Upper lobe of left lung (tissue), 4 donors: ENCODE data around the gene HGS.

Experiments
- CTCF ChIP-seq, 6 experiments: fragments of 450-650 bp in 4 of 6; fragments of 200-600 bp in 2 of 6; sonication (generic) in 2 of 6; IDR thresholded peaks; one replicate each; pipeline ENCODE4 v1.5.1; 2016 to 2019; ENCODE audit warnings: antibody characterized with exemption in 6 of 6
- POLR2AphosphoS5 ChIP-seq, 2 donors: sonication (generic); formaldehyde crosslinking; IDR thresholded peaks; one replicate each; pipeline ENCODE4 v1.5.1; 2017; ENCODE audit warnings: antibody characterized with exemption in 2 of 2

GRCh38 chr17:81640011-81640410 lies 43.8 kb upstream of the HGS start:
- TF ChIP-seq CTCF (IDR thresholded peaks at IDR 0.05) (no peak), POLR2AphosphoS5 (IDR thresholded peaks at IDR 0.05) (no peak)
